ENCODE results near the gene KCNC1. TPM values are rescaled to one million over a fixed set of nuclear protein-coding genes. Genes with fewer than 3 reads are reported as not detected.

KCNC1 gene
- polyA plus RNA-seq, 1 donor from 2014 or later: 8.9 TPM

- Histone ChIP-seq H3K4me3 (ENCODE audit: low read length) (no peak overlapping the region), H3K79me2 (replicated peaks; ENCODE audit: insufficient read depth, low read length) (no peaks in the 10 kb centered on the region), H3K36me3 (ENCODE audit: insufficient read depth, low read length) (no peaks in the 10 kb centered on the region), H3K27ac (ENCODE audit: low read length) (no peak overlapping the region), H3K9ac (ENCODE audit: low read length) (no peak overlapping the region), H3K9me2 (ENCODE audit: insufficient read depth, low read length) (no peaks in the 10 kb centered on the region), H3K27me3 (ENCODE audit: insufficient read depth, low read depth, low read length) (no peaks in the 10 kb centered on the region), H2AFZ (ENCODE audit: low read depth, low read length) (no peak overlapping the region), H4K20me1 (ENCODE audit: insufficient read depth) (no peaks in the 10 kb centered on the region), H3F3A (ENCODE audit: insufficient read depth, low read length, poor library complexity, severe bottlenecking) (no peaks in the 10 kb centered on the region), H3K9me3 (ENCODE audit: low read length) (no peaks in the 10 kb centered on the region), H3K4me2 (ENCODE audit: low read length) (no peak overlapping the region)
- TF ChIP-seq EP300 (conservative IDR thresholded peaks at IDR 0.05; ENCODE audit: poor library complexity, severe bottlenecking): peak; percentile 14
- no peak for TF ChIP-seq TAF1 (IDR thresholded peaks at IDR 0.05; ENCODE audit: low read depth)
Measured at GRCh38 chr11:17803754-17804334, 69.3 kb downstream of the KCNC1 start.

GRCh38 chr11:17805043-17805442 lies 70.5 kb downstream of the KCNC1 start:
- H3K27ac ChIP-seq (ENCODE audit: low read length): no peak overlapping the region
- H3K9me3 ChIP-seq (ENCODE audit: low read length): no peaks in the 10 kb centered on the region

More at GRCh38 chr11:17805043-17805442, 70.5 kb downstream of the KCNC1 start:
- H3K36me3 ChIP-seq (ENCODE audit: insufficient read depth, low read length): no peaks in the 10 kb centered on the region
- no peaks in the 10 kb centered on the region for H3K27me3 ChIP-seq (ENCODE audit: insufficient read depth, low read depth, low read length)
- H3K9ac ChIP-seq (ENCODE audit: low read length): no peak overlapping the region
- no peaks in the 10 kb centered on the region for H4K20me1 ChIP-seq (ENCODE audit: insufficient read depth)
- no peaks in the 10 kb centered on the region for H3K79me2 ChIP-seq (replicated peaks; ENCODE audit: insufficient read depth, low read length)
- TF ChIP-seq RAD21 (conservative IDR thresholded peaks at IDR 0.05) (no peak), CTCF (IDR thresholded peaks at IDR 0.05; ENCODE audit: poor library complexity, severe bottlenecking) (no peak), SMC3 (conservative IDR thresholded peaks at IDR 0.05; ENCODE audit: poor library complexity) (no peak), MXI1 (conservative IDR thresholded peaks at IDR 0.05; ENCODE audit: poor library complexity, severe bottlenecking) (no peak), EZH2 (IDR thresholded peaks at IDR 0.05; ENCODE audit: borderline replicate concordance, insufficient read depth, low read length, poor library complexity, severe bottlenecking) (no peak), POLR2AphosphoS5 (IDR thresholded peaks at IDR 0.05) (no peak), REST (IDR thresholded peaks at IDR 0.05; ENCODE audit: borderline replicate concordance) (no peak), EP300 (conservative IDR thresholded peaks at IDR 0.05; ENCODE audit: poor library complexity, severe bottlenecking) (no peak), TAF1 (IDR thresholded peaks at IDR 0.05; ENCODE audit: low read depth) (no peak)
- no peak overlapping the region for H3K4me2 ChIP-seq (ENCODE audit: low read length)
- no peaks in the 10 kb centered on the region for H3F3A ChIP-seq (ENCODE audit: insufficient read depth, low read length, poor library complexity, severe bottlenecking)
- no peaks in the 10 kb centered on the region for H3K9me2 ChIP-seq (ENCODE audit: insufficient read depth, low read length)
- H2AFZ ChIP-seq (ENCODE audit: low read depth, low read length): no peak overlapping the region
- no peak overlapping the region for H3K4me3 ChIP-seq (ENCODE audit: low read length)
